ENCODE measurements around the gene MIOX. TPM values are rescaled to one million over a fixed set of nuclear protein-coding genes. Genes with fewer than 3 reads are reported as not detected.
A peak's percentile ranks its signal among the peaks of the same experiment; 100 is the strongest.

Gene MIOX
- total and polyA plus RNA-seq, 2 of the 13 experiments (the other 11 are each of a cell fraction or from before 2014, with no cell fraction given), result 1.5 to 2.9 TPM

- POLR2A ChIA-PET, result interaction anchor here (1.5 kb wide), 1 partner anchor 9 kb away, joined by 6 read pairs; the partner anchor contains the start of gene SCO2
- Histone ChIP-seq H3K27ac (ENCODE audit: extremely low read length, insufficient read depth, low read length) (no peak overlapping the region), H3K4me3 (replicated peaks in 1 of 3; ENCODE audit: insufficient read depth in 1 of 3, low read depth in 2 of 3, low read length in 3 of 3) (no peak overlapping the region), H3K36me3 (replicated peaks in 1 of 2; ENCODE audit: control insufficient read depth in 1 of 2, insufficient read depth in 2 of 2, low read length in 2 of 2) (peaks cover 17 to 49% of the 10 kb centered on the region in 2 experiments), H3K9me3 (ENCODE audit: low read length) (no peaks in the 10 kb centered on the region), H3K27me3 (ENCODE audit: control insufficient read depth in 1 of 2, insufficient read depth in 2 of 2, low read length in 2 of 2) (no peaks in the 10 kb centered on the region), H3K4me2 (ENCODE audit: low read depth, low read length) (no peak overlapping the region), H2AFZ (ENCODE audit: low read length) (no peak overlapping the region), H3K4me1 (ENCODE audit: insufficient read depth, low read length) (no peaks in the 10 kb centered on the region), H3K9ac (ENCODE audit: insufficient read depth, low read depth, low read length) (no peak overlapping the region), H3K79me2 (ENCODE audit: insufficient read depth, low read length) (peaks cover 31% of the 10 kb centered on the region), H4K20me1 (ENCODE audit: insufficient read depth, low read length) (no peaks in the 10 kb centered on the region)
- WGBS (ENCODE audit: low lambda C conversion rate), result 92% methylated on average over 16 of the region's 16 CpGs
- ATAC-seq, result no peak
- intact Hi-C loops (cut with micrococcal nuclease; ENCODE audit: unreplicated experiment), result no loop called here
- in situ Hi-C loops (cut with HindIII; ENCODE audit: extremely low pct_ligation_motif_present, low pct_unique_long_range_greater_than_20kb), result no loop called here
- TF ChIP-seq ZNF687 (CRISPR knock-in tag; IDR thresholded peaks at IDR 0.05) (0 out of 2 replicates have a peak, but pooled peaks have one; percentile 10), ZNF354B (CRISPR knock-in tag; IDR thresholded peaks at IDR 0.05) (no peak)
- no peak for DNase-seq (ENCODE audit: low spot score)
- FAIRE-seq, result no peak
- BruUV-seq (replicated peaks), result no TSS peak
- CTCF ChIA-PET (ENCODE audit: low intra/inter-chr PET ratio, low total read pairs), result no interaction called here
Observed at GRCh38 chr22:50516891-50517290, 30.2 kb downstream of the MIOX start.
